GM12864 (cell line): ENCODE results near the gene CCKAR.

Source experiments
- DNase-seq: peaks from one replicate; pipeline ENCODE4 v3.0.0-alpha.2; 2011; ENCODE audit warnings: low read depth
- H3K4me3 ChIP-seq: 2 replicates; pipeline ENCODE4 v1.5.1; 2011; ENCODE audit warnings: mild to moderate bottlenecking, low read depth, low read length, control low read depth
- TF ChIP-seq, protein P1 (sequence below): IDR thresholded peaks from 2 replicates; pipeline ENCODE4 v1.5.1; 2011; ENCODE audit warnings: low read depth, mild to moderate bottlenecking, moderate library complexity, low read length, control low read depth, inconsistent platforms; ENCODE audit errors: missing control alignments

Gene CCKAR

DNA sequence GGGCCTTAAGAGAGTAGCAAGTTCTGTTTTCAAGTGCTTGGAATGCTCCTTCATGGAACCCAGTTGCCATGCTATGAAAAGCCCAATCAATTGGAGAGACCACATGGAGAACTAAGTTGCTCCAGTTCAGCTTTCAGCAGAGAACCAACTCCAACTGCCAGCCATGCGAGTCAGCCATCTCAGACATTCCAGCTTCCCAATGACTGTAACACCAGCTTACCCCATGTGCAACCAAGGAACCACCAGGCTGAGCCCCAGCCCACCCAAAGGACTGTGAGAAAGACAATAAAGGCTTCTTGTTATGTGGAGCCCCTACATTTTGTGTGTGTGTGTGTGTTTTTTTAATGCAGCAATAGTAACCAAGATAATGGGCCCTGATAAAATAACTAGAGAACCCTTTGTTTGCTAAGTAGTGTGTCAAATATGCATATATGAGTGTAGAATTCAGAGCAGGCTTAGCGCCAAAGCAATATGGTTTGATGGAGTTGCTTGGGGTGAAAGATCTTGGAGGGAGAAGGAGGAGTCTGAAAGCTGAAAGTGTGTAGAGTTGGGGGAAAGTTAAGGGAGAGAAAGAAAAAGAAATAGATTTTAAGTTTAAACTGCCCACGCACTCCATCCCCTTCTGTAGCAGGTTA is 35.0 kb upstream of the CCKAR start:
- DNase-seq: no peak
- H3K4me3 ChIP-seq: no peak overlapping the region
- TF ChIP-seq, protein P1, sequence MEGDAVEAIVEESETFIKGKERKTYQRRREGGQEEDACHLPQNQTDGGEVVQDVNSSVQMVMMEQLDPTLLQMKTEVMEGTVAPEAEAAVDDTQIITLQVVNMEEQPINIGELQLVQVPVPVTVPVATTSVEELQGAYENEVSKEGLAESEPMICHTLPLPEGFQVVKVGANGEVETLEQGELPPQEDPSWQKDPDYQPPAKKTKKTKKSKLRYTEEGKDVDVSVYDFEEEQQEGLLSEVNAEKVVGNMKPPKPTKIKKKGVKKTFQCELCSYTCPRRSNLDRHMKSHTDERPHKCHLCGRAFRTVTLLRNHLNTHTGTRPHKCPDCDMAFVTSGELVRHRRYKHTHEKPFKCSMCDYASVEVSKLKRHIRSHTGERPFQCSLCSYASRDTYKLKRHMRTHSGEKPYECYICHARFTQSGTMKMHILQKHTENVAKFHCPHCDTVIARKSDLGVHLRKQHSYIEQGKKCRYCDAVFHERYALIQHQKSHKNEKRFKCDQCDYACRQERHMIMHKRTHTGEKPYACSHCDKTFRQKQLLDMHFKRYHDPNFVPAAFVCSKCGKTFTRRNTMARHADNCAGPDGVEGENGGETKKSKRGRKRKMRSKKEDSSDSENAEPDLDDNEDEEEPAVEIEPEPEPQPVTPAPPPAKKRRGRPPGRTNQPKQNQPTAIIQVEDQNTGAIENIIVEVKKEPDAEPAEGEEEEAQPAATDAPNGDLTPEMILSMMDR: no peak

- no peak for DNase-seq
- no peak overlapping the region for H3K4me3 ChIP-seq
- TF ChIP-seq, protein P1: no peak
These were observed 33.7 kb upstream of the CCKAR start for GRCh38 chr4:26524011-26524410.

DNA sequence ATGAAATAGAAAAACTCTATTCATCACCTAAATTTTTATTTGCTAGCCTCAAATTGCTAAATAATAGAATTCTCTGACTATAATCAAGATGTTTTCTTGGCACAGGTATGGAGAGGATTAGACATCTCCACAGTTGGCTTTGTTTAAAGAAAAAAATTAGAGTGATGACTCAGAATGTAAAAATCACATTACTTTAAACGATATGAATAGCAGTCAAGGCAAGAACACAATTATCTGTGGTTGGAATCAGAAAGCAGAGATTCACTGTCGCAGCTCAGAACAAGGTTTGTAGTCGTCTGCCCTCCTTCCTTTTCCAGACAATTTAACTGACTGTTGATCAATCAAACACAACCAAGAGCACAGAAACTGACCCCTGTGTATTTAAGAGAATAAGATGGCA is 32.2 kb upstream of the CCKAR start:
- TF ChIP-seq, protein P1: no peak
- no peak for DNase-seq
- no peak overlapping the region for H3K4me3 ChIP-seq

DNA sequence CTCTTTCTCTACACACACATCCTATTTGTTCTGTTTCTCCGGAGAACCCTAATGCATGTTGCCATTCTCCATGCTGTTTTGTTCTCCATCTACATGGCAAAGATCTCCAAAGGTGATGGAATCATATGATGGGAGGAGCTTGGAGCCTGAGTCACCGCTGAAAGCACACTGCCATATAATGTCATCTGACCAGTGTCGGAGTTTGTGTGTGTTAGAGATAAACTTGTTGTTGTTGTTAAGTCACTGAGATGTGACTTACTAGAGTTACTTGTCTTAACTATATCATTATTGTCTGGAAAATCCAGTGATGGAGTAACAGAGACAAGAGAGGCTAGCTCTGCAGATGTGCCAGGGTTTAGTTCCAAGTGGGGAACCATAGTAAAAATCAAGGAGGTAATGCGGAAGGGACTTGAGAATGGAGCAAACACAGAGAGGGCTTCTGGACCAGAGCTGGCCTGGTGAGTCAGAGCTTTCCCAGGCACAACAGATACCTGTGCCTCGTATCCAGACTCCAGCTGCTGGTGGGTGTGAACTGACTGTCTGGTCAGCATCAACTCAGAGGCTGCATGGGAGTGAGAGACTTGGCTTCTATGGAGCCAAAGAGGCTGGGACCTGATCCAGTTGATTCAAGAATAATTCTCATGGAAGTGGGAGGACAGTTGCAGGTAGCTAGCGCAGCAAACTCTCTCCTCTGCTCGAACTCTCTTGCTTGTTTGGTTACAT is 30.6 kb upstream of the CCKAR start:
- no peak for DNase-seq
- H3K4me3 ChIP-seq: no peak overlapping the region
- TF ChIP-seq, protein P1: no peak

GRCh38 chr4:26515936-26516335 is 25.7 kb upstream of the CCKAR start:
- no peak for DNase-seq
- TF ChIP-seq, protein P1: no peak
- H3K4me3 ChIP-seq: no peak overlapping the region

DNA sequence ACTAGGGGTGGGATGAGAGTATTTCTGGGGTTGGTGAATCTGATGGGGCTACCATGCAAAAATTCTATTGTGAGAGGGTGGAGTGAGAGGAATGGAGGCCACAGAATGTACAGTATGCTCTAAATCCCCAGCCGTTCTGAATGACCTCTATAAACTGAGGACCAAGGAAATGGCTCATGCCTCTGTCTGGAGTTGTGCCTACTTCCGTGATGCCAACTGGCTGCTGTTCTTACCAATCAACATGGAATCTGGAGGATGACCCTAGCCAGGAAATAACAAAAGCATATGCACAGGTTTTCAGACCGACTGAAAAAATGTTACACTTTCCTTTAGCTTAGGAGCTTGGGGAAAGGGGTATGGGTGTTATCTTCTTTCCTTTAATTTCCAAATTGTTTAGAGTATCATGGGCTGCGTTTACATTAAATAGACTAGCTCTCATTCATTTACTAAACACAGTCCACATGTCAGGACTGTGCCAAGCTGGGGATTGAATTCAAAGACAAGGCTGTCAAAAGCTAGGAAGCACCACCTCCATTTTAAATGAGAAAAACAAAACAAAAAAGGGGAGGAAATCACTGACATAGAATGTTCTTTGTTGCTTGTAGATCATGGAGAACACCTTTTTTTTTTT is 20.2 kb upstream of the CCKAR start:
- DNase-seq: no peak
- TF ChIP-seq, protein P1: no peak
- H3K4me3 ChIP-seq: no peak overlapping the region
